Adrenal gland (tissue), 12 donors: ENCODE data around the gene FNDC3B. TPM values are rescaled to one million over a fixed set of nuclear protein-coding genes. Genes with fewer than 3 reads are reported as not detected.

ENCODE experiments used
- DNase-seq, 7 donors: peaks; one replicate each; pipeline ENCODE4 v3.0.0-alpha.2; 2019 to 2020
- H3K27ac ChIP-seq, 5 donors: fragments of 200-600 bp; sonication (generic) in 4 of 5; 1 replicate in 3 of 5; 2 replicates in 2 of 5; pipeline versions ENCODE4 v1.5.1 to v1.8.0; 2016 to 2020; ENCODE audit warnings: mild to moderate bottlenecking in 1 of 5
- H3K27me3 ChIP-seq: fragments of 200-600 bp; 2 replicates; pipeline ENCODE4 v1.8.0; 2021
- H3K36me3 ChIP-seq, 2 donors: fragments of 200-600 bp; replicated peaks in 1 of 2; 1 replicate in 1 of 2; 2 replicates in 1 of 2; pipeline versions ENCODE4 v1.5.1 to v1.8.0; 2018 to 2022
- H3K4me1 ChIP-seq, 2 donors: fragments of 200-600 bp; replicated peaks in 1 of 2; 1 replicate in 1 of 2; 2 replicates in 1 of 2; pipeline versions ENCODE4 v1.5.1 to v1.8.0; 2018 to 2021
- H3K4me3 ChIP-seq, 4 donors: fragments of 200-600 bp; sonication (generic) in 3 of 4; one replicate each; pipeline ENCODE4 v1.5.1; 2016 to 2018
- H3K9me3 ChIP-seq, 3 donors: fragments of 200-600 bp; sonication (generic) in 1 of 3; replicated peaks in 1 of 3; 1 replicate in 2 of 3; 2 replicates in 1 of 3; pipeline versions ENCODE4 v1.5.1 to v1.8.0; 2016 to 2021
- POLR2A ChIP-seq, 2 donors: fragments of 450-650 bp; IDR thresholded peaks; one replicate each; pipeline ENCODE4 v1.6.1; 2017; ENCODE audit warnings: antibody characterized with exemption in 2 of 2, mild to moderate bottlenecking in 2 of 2, moderate library complexity in 1 of 2
- WGBS, 4 donors: extraction: QIAGEN DNeasy Blood & Tissue Kit in 2 of 4; methylation state at CpG; one replicate each; pipeline versions ENCODE4 v1.1.5 to v1.1.7; 2013 to 2017; 5-methylcytosine and 5-hydroxymethylcytosine counted together
- intact Hi-C, 2 donors: fragments of 100-400 bp; cut with DNase I; formaldehyde crosslinking; loops; one replicate each; pipeline versions ENCODE4 v1.14.1 to v1.15.0; 2022 to 2023
- polyA plus RNA-seq, 3 donors: library from polyadenylated mRNA; stranded (reverse); fragments of 200-250 nt in 2 of 3; fragments of 350-450 nt in 1 of 3; fragmentation: Illumina TruSeq in 1 of 3; extraction: RNeasy Lipid Tissue Mini Kit (QIAGEN cat#74804) in 1 of 3; gene quantifications; one replicate each; pipeline ENCODE4 v1.2.3, GENCODE V29; 2013 to 2014
- total RNA-seq, 9 donors: library from RNA; depleted of rRNA in 4 of 9; stranded (reverse); fragments of >200 nt in 4 of 9; fragments of 120-200 nt in 1 of 9; fragmentation: NEBNext Ultra II Directional in 1 of 9; extraction: Animal tissue kit (Norgen Biotek cat#: 25700) in 1 of 9; gene quantifications; one replicate each; pipeline versions ENCODE4 v1.1.0 to v1.2.4, GENCODE V29; 2013 to 2023
- TF ChIP-seq, protein P1 (sequence below), 6 experiments: fragments of 450-650 bp in 4 of 6; fragments of 200-600 bp in 2 of 6; sonication (generic) in 1 of 6; IDR thresholded peaks; 1 replicate in 5 of 6; 2 replicates in 1 of 6; pipeline versions ENCODE4 v1.5.1 to v1.8.0; 2016 to 2021; ENCODE audit warnings: antibody characterized with exemption in 6 of 6, mild to moderate bottlenecking in 2 of 6, moderate library complexity in 1 of 6
- donor health status: healthy with polysubstance abuse.
- donor health status: Bipolar disorder and iron deficiency.
- donor health status: DM: yes; HTN: yes; CAD: no.
- donor health status: DM: no; HTN: no; CAD: no.
- donor health status: DM: no; HTN: no; CAD: no.
- donor health status: DM: yes; HTN: yes; CAD: no.

FNDC3B gene
- total and polyA plus RNA-seq, 12 donors, result 9.9 to 228 (median 105) TPM

DNA sequence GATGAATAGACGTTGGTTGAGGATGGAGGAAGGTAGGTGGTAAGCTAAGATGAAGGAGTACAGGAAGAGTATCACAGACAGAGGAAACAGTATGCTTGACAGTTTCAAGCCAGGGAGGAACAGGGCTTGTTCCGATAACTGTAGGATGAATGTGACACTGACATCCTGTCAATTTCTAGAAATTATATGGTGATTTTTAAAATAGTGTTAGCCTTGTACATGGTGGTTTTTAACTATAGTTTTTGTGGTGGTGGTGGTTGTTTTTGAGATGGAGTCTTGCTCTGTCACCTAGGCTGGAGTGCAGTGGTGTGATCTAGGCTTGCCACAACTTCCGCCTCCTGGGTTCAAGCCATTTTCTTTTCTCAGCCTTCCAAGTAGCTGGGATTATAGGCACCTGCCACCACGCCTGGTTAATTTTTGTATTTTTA, 92.8 kb downstream of the FNDC3B start:
- intact Hi-C loops, result no loop called here
- 78 to 89% (median 85%) methylated on average over 4 of the region's 4 CpGs for WGBS, 4 donors
- H3K27ac ChIP-seq, result peak overlapping the region in 2 of 5 donors; percentile 16 to 92
- H3K9me3 ChIP-seq, result no peaks in the 10 kb centered on the region
- DNase-seq, result no peak
- H3K36me3 ChIP-seq, result peaks cover 0 to 6% of the 10 kb centered on the region in 2 donors
- peaks cover 21 to 76% of the 10 kb centered on the region in 2 donors for H3K4me1 ChIP-seq
- no peaks in the 10 kb centered on the region for H3K27me3 ChIP-seq
- no peak overlapping the region for H3K4me3 ChIP-seq
- TF ChIP-seq POLR2A (IDR thresholded peaks at IDR 0.05), result no peak
- TF ChIP-seq, protein P1, sequence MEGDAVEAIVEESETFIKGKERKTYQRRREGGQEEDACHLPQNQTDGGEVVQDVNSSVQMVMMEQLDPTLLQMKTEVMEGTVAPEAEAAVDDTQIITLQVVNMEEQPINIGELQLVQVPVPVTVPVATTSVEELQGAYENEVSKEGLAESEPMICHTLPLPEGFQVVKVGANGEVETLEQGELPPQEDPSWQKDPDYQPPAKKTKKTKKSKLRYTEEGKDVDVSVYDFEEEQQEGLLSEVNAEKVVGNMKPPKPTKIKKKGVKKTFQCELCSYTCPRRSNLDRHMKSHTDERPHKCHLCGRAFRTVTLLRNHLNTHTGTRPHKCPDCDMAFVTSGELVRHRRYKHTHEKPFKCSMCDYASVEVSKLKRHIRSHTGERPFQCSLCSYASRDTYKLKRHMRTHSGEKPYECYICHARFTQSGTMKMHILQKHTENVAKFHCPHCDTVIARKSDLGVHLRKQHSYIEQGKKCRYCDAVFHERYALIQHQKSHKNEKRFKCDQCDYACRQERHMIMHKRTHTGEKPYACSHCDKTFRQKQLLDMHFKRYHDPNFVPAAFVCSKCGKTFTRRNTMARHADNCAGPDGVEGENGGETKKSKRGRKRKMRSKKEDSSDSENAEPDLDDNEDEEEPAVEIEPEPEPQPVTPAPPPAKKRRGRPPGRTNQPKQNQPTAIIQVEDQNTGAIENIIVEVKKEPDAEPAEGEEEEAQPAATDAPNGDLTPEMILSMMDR (IDR thresholded peaks at IDR 0.05), result no peak

DNA sequence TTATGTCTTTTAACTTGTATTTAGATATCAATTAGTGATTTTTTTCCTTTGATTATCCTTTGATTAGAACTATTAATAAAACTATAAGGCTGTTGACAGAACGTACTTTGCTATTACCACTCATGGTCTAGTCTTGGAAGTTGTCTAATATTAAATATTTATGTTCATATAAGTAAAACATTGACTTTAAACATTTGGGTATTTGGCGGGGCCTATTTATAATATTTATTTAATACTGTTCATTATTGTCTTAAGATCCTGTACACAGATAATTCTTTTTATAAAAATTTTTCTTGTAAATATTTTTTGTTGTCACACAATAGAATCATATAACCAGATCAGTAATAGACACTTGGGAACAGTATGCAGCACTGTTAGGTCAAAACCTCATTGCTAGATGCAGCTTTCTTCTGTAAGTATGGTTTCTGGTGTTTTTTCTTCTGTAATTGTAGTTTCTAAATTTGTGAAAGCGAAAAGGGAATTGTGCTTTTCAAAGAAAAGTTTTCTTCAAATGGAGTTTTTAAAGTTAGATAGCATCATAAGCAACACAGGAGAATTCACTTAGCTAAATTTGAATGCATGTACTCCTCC, 93.4 kb downstream of the FNDC3B start:
- H3K36me3 ChIP-seq, result peaks cover 0 to 6% of the 10 kb centered on the region in 2 donors
- intact Hi-C loops, result no loop called here
- H3K27me3 ChIP-seq, result no peaks in the 10 kb centered on the region
- 97 to 98% (median 98%) methylated on average over 3 of the region's 3 CpGs for WGBS, 4 donors
- H3K4me3 ChIP-seq, result no peak overlapping the region
- TF ChIP-seq, protein P1 (IDR thresholded peaks at IDR 0.05), result no peak
- TF ChIP-seq POLR2A (IDR thresholded peaks at IDR 0.05), result no peak
- no peak for DNase-seq
- peaks cover 27 to 78% of the 10 kb centered on the region in 2 donors for H3K4me1 ChIP-seq
- no peaks in the 10 kb centered on the region for H3K9me3 ChIP-seq
- H3K27ac ChIP-seq, result no peak overlapping the region

DNA sequence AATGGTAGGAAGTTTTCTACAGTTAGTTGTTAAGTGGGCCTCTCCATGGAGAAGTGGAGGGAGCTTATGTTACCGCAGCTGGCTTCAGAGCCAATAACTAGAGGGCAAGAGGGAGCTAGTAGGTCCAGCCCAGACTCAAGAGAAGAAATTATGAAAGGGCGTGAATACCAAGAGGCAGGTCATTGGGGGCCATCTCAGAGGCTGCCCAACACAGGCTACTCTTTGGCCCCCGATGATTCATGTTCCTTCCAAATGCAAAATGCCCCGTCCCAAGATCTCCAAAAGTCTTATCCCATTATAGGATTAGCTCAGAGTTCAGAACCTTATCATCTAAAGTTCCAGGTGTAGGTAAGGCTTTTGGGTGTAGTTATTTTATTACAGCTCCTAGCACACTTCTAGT, 94.5 kb downstream of the FNDC3B start:
- intact Hi-C loops, result no loop called here
- TF ChIP-seq POLR2A (IDR thresholded peaks at IDR 0.05), result no peak
- TF ChIP-seq, protein P1 (IDR thresholded peaks at IDR 0.05), result no peak
- no peaks in the 10 kb centered on the region for H3K9me3 ChIP-seq
- peaks cover 0 to 6% of the 10 kb centered on the region in 2 donors for H3K36me3 ChIP-seq
- H3K27ac ChIP-seq, result no peak overlapping the region
- peaks cover 36 to 84% of the 10 kb centered on the region in 2 donors for H3K4me1 ChIP-seq
- peak in 1 of 7 donors; percentile 10 for DNase-seq
- H3K4me3 ChIP-seq, result no peak overlapping the region
- no peaks in the 10 kb centered on the region for H3K27me3 ChIP-seq
- 93 to 95% (median 94%) methylated on average over 4 of the region's 4 CpGs for WGBS, 4 donors

DNA sequence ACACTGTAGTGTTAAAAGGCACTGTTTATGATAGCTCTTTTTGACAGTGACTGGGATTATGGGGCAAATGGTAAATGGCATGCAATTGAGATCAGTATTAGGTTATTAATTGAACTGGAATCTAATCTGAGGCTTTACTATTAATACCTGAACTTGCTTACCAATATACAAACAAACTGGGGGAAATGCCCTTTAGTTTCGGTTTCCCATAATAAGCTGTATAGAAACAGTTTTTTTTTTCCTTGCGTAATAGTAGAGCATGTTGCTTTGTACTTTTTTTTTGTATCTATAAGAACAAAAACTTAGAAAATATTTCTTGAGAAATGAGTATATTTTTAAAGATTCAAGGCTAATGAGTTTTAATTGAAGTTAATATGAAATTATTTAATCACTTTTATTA, 95.0 kb downstream of the FNDC3B start:
- Histone ChIP-seq H3K4me3 (no peak overlapping the region), H3K36me3 (peaks cover 0 to 6% of the 10 kb centered on the region in 2 donors), H3K9me3 (no peaks in the 10 kb centered on the region), H3K27ac (no peak overlapping the region), H3K4me1 (peaks cover 36 to 84% of the 10 kb centered on the region in 2 donors), H3K27me3 (no peaks in the 10 kb centered on the region)
- WGBS, 4 donors, result 78 to 86% (median 83%) methylated on average over 2 of the region's 2 CpGs
- intact Hi-C loops, result no loop called here
- no peak for DNase-seq
- TF ChIP-seq POLR2A (IDR thresholded peaks at IDR 0.05), result no peak
- TF ChIP-seq, protein P1 (IDR thresholded peaks at IDR 0.05), result no peak
